Cardiac fibroblast (primary cell): ENCODE data around the gene RCSD1.

Experiments
- DNase-seq, 2 donors: peaks; one replicate each; pipeline versions ENCODE4 v3.0.0 to v3.0.0-alpha.2; 2010; ENCODE audit warnings: low read depth in 2 of 2
- H3K4me3 ChIP-seq, 2 donors: replicated peaks in 1 of 2; 1 replicate in 1 of 2; 2 replicates in 1 of 2; pipeline ENCODE4 v1.5.1; 2011; ENCODE audit warnings: low read depth in 2 of 2, low read length in 2 of 2, mild to moderate bottlenecking in 2 of 2, moderate library complexity in 1 of 2
- TF ChIP-seq, protein P1 (sequence below): IDR thresholded peaks from one replicate; pipeline ENCODE4 v1.5.1; 2011; ENCODE audit warnings: low read depth, mild to moderate bottlenecking, low read length, inconsistent platforms

Gene RCSD1

DNA sequence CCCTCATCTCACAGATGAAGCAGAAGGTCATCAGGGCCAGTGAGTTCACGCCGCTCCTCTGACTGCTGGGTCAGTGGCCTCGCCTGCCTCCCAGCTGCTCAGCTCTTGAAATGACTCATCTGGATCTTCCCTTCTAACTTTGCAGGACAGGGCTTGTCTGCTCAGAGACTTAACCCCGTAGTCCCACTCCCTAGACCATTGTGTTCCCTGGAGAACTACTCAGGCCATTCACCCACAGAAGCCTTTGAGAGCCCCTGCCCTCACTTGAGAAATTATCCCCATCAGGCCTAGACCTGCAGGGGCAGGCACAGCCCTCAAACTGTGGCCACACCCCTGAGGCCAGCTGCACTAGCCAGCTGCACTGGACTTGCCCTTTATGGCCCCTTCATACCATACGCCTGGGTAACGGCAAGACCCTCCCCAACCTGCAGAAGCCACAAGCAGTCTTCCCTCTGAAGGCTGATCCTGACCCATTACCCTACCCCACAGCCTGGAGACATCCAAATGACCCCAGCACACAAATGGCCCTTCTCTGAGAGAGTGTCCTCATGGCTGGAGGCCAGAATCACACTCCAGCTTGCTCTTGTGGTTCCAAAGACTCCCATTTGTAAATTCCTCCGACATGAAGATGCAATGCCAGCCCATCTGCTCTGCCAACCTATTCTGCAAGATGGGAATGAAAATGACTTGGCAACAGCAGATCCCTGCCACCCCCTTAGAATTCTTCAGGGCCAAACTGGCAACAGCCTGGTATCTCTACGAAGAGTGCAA lies 33.2 kb downstream of the RCSD1 start:
- TF ChIP-seq, protein P1, sequence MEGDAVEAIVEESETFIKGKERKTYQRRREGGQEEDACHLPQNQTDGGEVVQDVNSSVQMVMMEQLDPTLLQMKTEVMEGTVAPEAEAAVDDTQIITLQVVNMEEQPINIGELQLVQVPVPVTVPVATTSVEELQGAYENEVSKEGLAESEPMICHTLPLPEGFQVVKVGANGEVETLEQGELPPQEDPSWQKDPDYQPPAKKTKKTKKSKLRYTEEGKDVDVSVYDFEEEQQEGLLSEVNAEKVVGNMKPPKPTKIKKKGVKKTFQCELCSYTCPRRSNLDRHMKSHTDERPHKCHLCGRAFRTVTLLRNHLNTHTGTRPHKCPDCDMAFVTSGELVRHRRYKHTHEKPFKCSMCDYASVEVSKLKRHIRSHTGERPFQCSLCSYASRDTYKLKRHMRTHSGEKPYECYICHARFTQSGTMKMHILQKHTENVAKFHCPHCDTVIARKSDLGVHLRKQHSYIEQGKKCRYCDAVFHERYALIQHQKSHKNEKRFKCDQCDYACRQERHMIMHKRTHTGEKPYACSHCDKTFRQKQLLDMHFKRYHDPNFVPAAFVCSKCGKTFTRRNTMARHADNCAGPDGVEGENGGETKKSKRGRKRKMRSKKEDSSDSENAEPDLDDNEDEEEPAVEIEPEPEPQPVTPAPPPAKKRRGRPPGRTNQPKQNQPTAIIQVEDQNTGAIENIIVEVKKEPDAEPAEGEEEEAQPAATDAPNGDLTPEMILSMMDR, result no peak
- H3K4me3 ChIP-seq, result no peak overlapping the region
- peak; percentile 18 to 77 for DNase-seq

DNA sequence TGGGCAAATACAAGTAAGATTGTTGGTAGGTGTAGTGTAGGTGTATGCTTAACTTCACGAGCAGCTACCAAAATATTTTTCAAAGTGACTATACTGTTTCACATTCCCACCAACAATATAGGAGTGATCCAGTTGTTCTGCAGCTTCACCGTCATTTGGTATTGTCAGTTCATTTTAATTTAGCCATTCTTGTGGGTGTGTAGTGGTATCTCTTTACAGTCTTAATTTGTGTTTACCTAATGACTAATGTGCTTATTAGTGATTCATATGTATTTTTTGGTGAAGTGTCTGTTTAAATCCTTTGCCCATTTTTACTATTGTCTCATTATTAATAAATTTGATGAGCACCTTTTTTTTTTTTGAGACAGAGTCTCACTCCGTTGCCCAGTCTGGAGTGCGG lies 35.4 kb downstream of the RCSD1 start:
- TF ChIP-seq, protein P1, result no peak
- no peak for DNase-seq
- H3K4me3 ChIP-seq, result no peak overlapping the region

DNA sequence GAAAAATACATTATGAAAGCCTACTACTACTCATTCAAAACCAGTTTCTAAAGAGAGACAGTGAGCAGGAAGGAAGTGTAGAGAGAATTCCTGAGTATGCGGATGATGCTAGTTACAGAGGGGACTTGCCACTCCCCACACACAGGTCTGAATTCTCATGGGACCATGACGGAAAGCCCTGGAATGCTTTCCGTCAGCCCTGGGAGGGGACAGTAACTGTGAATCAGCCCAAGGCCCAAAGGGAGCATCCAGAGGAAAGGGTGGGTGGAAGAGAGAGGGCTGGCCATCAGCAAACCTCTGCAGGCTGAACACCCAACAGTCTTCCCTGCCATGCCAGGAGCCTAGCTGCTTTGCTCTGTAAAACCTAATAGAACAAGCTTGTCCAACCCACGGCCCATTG lies 36.4 kb downstream of the RCSD1 start:
- TF ChIP-seq, protein P1, result no peak
- DNase-seq, result peak; percentile 66 to 99
- H3K4me3 ChIP-seq, result no peak overlapping the region

DNA sequence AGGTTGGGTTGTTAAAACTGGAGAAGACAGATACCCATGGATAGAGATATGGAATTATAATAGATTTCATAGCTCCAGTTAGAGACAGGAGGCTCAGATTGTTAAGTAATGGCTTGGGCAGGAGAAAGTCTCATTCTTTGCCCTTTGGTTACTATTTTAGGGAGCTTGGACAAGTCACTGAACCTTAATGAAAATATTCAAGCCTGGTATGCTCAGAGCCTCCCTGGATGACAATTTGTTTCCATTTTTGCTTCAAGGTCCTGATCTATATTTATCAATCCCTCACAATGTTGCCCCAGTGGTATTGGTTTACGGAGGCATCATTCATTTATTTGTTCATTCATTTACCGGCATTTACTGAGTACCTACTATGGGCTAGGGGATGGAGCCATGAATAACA lies 37.5 kb downstream of the RCSD1 start:
- DNase-seq, result no peak
- no peak overlapping the region for H3K4me3 ChIP-seq
- TF ChIP-seq, protein P1, result no peak

DNA sequence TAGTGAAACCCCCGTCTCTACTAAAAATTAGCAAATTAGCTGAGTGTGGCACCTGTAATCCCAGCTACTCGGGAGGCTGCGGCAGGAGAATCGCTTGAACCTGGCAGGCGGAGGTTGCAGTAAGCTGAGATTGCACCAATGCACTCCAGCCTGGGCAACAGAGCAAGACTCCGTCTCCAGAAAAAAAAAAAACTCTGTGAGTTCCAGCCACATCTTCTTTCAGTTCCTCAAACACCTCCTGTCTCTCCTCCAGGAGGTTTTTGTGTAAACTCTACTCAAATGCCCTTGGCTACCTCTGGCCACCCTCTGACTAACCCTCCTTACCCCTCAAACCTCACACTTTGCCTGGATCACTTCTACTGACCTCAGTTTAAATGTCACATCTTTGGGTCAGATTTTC lies 38.1 kb downstream of the RCSD1 start:
- no peak for DNase-seq
- TF ChIP-seq, protein P1, result no peak
- H3K4me3 ChIP-seq, result no peak overlapping the region

DNA sequence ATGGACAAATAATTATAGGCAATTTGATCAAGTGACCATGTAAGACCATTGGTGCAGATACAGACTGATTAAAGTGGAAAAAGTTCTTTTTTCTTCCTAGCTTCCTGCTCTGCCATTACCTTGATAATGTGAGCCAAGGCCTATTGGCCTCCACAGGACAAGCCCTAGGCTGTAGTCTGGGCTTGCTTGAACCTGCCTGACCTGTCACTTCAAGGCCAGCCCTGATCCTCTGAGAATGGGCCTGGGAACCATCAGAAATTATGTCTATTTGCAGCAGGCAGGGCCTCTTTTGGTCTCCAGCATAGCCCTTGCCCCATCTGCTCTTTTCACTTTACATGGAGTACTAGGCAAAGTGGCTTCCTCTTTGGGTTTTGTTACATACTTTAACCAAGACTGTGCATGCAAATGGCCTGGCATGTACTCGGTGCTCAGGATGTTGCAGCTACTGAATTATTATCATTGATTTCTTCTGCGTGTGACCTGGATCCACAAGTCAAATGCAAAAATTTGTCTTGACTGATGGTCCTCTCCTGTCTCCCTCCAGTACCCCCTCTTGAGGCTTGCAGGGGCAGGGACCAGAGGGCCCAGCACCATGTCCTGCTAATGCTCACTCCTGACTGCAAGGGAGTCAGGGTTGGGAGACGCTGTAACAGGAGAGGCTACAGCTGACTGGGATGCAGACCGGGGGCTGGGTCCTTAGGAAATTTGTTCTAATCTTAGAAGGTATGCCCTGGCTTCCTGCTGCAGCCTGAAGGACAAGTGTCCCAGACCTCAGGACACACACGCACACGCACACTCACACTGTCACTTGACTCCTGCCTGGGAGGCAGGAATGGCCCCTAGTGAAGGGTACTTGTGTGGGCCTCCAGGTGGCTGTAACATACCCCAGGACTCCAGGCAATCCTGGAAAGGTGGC lies 39.4 kb downstream of the RCSD1 start:
- TF ChIP-seq, protein P1, result no peak
- no peak overlapping the region for H3K4me3 ChIP-seq
- no peak for DNase-seq
